Endothelial cell of umbilical vein (primary cell): ENCODE data around the gene CAMTA1. TPM values are rescaled to one million over a fixed set of nuclear protein-coding genes. Genes with fewer than 3 reads are reported as not detected.

Experiments
- BruUV-seq: library from RNA; stranded (reverse); fragments of 400-500 nt; replicated peaks from 2 replicates; lab custom pipeline; 2021; lab: Mats Ljungman, UMichigan
- CTCF ChIA-PET: fragments of 300-600, 350-600 bp; sonication (Branson Sonifier 250); formaldehyde crosslinking; loops from one replicate; lab custom pipeline; 2021; ENCODE audit warnings: antibody characterized with exemption, inconsistent platforms; lab: Charles Lee
- POLR2A ChIA-PET: fragments of 300-600, 350-600 bp; sonication (Branson Sonifier 250); formaldehyde crosslinking; loops from one replicate; lab custom pipeline; 2021; ENCODE audit warnings: antibody characterized with exemption, inconsistent platforms; lab: Charles Lee
- DNase-seq: peaks from one replicate; pipeline ENCODE4 v3.0.0-alpha.2; 2011; ENCODE audit warnings: low read depth, low spot score
- FAIRE-seq: peaks from 2 replicates; lab custom pipeline; 2011; peaks lifted over from hg19 to GRCh38; lab: Jason Lieb, UNC
- H2AFZ ChIP-seq: 2 replicates; pipeline ENCODE4 v1.6.0; 2012; ENCODE audit warnings: low read depth, low read length, control low read depth, inconsistent platforms
- H3K27ac ChIP-seq: 2 replicates; pipeline ENCODE4 v1.5.1; 2011; ENCODE audit warnings: low read depth, mild to moderate bottlenecking, control low read depth, low read length, moderate library complexity; ENCODE audit not compliant: insufficient read depth
- H3K27me3 ChIP-seq, 2 experiments: 2 replicates each; pipeline versions ENCODE4 v1.6.0 to v1.6.1; 2011; ENCODE audit warnings: low read length in 2 of 2, mixed read lengths in 1 of 2; ENCODE audit not compliant: control insufficient read depth in 2 of 2, insufficient read depth in 2 of 2
- H3K36me3 ChIP-seq, 2 experiments: 2 replicates in 1 of 2; 3 replicates in 1 of 2; pipeline ENCODE4 v1.5.1; 2011; ENCODE audit warnings: low read length in 2 of 2, mild to moderate bottlenecking in 1 of 2, moderate library complexity in 1 of 2; ENCODE audit not compliant: control insufficient read depth in 2 of 2, insufficient read depth in 2 of 2; ENCODE audit errors: extremely low read depth in 1 of 2
- H3K4me1 ChIP-seq: 3 replicates; pipeline ENCODE4 v1.5.1; 2011; ENCODE audit warnings: mild to moderate bottlenecking, low read length; ENCODE audit not compliant: control insufficient read depth, insufficient read depth; ENCODE audit errors: extremely low read depth
- H3K4me2 ChIP-seq: 2 replicates; pipeline ENCODE4 v1.6.1; 2011; ENCODE audit warnings: low read length, control low read depth, mixed read lengths; ENCODE audit not compliant: insufficient read depth
- H3K4me3 ChIP-seq, 3 experiments: fragments of 200-600 bp in 1 of 3; sonication (generic), shearing (Covaris generic) in 1 of 3; replicated peaks in 1 of 3; 2 replicates each; pipeline ENCODE4 v1.5.1; 2011 to 2016; ENCODE audit warnings: control low read depth in 3 of 3, low read length in 3 of 3, mild to moderate bottlenecking in 2 of 3, inconsistent platforms in 1 of 3, low read depth in 1 of 3, moderate library complexity in 1 of 3; ENCODE audit not compliant: insufficient read depth in 1 of 3
- H3K79me2 ChIP-seq: 2 replicates; pipeline ENCODE4 v1.6.0; 2012; ENCODE audit warnings: low read length, inconsistent platforms; ENCODE audit not compliant: control insufficient read depth, insufficient read depth
- H3K9ac ChIP-seq: replicated peaks from 2 replicates; pipeline ENCODE3; 2011; ENCODE audit warnings: low read length, control low read depth; ENCODE audit not compliant: insufficient read depth; ENCODE audit errors: extremely low read depth
- H3K9me1 ChIP-seq: replicated peaks from 3 replicates; pipeline ENCODE4 v1.6.0; 2011; ENCODE audit warnings: mild to moderate bottlenecking, low read length; ENCODE audit not compliant: control insufficient read depth, insufficient read depth; ENCODE audit errors: extremely low read depth
- H3K9me3 ChIP-seq: replicated peaks from 2 replicates; pipeline ENCODE4 v1.5.1; 2012; ENCODE audit warnings: low read length, inconsistent platforms; ENCODE audit not compliant: control insufficient read depth, insufficient read depth
- H4K20me1 ChIP-seq: replicated peaks from 2 replicates; pipeline ENCODE3; 2011; ENCODE audit warnings: mild to moderate bottlenecking, low read length; ENCODE audit not compliant: control insufficient read depth, insufficient read depth; ENCODE audit errors: extremely low read depth
- EZH2 ChIP-seq: IDR thresholded peaks from 2 replicates; pipeline ENCODE4 v1.6.1; 2012; ENCODE audit warnings: borderline replicate concordance, low read depth, mild to moderate bottlenecking, moderate library complexity, low read length, inconsistent platforms; ENCODE audit not compliant: severe bottlenecking
- FOS ChIP-seq: IDR thresholded peaks from 2 replicates; pipeline ENCODE4 v1.6.1; 2011; ENCODE audit warnings: mild to moderate bottlenecking, low read length, moderate library complexity, borderline replicate concordance; ENCODE audit not compliant: insufficient read depth
- GATA2 ChIP-seq: IDR thresholded peaks from 2 replicates; pipeline ENCODE4 v1.7.0; 2011; ENCODE audit warnings: low read depth, mild to moderate bottlenecking, moderate library complexity, mixed read lengths, low read length; ENCODE audit not compliant: insufficient read length, insufficient read depth
- JUN ChIP-seq: IDR thresholded peaks from 2 replicates; pipeline ENCODE4 v1.6.1; 2011; ENCODE audit warnings: borderline replicate concordance, low read depth; ENCODE audit not compliant: insufficient read length, insufficient read depth
- MAX ChIP-seq: IDR thresholded peaks from 2 replicates; pipeline ENCODE4 v1.6.1; 2011; ENCODE audit not compliant: insufficient read depth, insufficient read length
- MYC ChIP-seq: IDR thresholded peaks from one replicate; pipeline ENCODE4 v1.6.1; 2011; ENCODE audit warnings: mild to moderate bottlenecking, low read depth, low read length
- POLR2A ChIP-seq: IDR thresholded peaks from 2 replicates; pipeline ENCODE4 v1.6.1; 2012; ENCODE audit warnings: low read depth, mild to moderate bottlenecking, control low read depth, low read length
- POLR2AphosphoS5 ChIP-seq: IDR thresholded peaks from 2 replicates; pipeline ENCODE4 v1.6.1; 2012; ENCODE audit warnings: low read depth, mild to moderate bottlenecking, control low read depth, low read length, moderate library complexity; ENCODE audit not compliant: insufficient read depth
- dilution Hi-C: fragments of 300-500 bp; cut with MboI; formaldehyde crosslinking; loops from one replicate; pipeline ENCODE4 v1.15.0; 2019; ENCODE audit warnings: low sequenced_read_pairs; ENCODE audit not compliant: extremely low pct_ligation_motif_present
- intact Hi-C: fragments of 100-400 bp; cut with micrococcal nuclease; formaldehyde crosslinking; loops from one replicate; pipeline ENCODE4 v1.10.0; 2022
- polyA plus RNA-seq, 4 experiments: library from polyadenylated mRNA; depleted of rRNA in 3 of 4; stranded (reverse) in 3 of 4; unstranded in 1 of 4; fragments of >200 nt; gene quantifications; 2 replicates each; pipeline versions ENCODE4 v1.2.1 to v1.2.3, GENCODE V29; 2011 to 2012; ENCODE audit warnings: missing spikeins in 1 of 4
- total RNA-seq: library from RNA; stranded (reverse); gene quantifications from 2 replicates; pipeline ENCODE4 v1.2.3, GENCODE V29; 2021
- TF ChIP-seq, protein P1 (sequence below), 2 donors: IDR thresholded peaks; 1 replicate in 1 of 2; 2 replicates in 1 of 2; pipeline ENCODE4 v1.5.1; 2011; ENCODE audit warnings: low read length in 2 of 2, mild to moderate bottlenecking in 2 of 2, moderate library complexity in 2 of 2, control low read depth in 1 of 2, inconsistent platforms in 1 of 2, low read depth in 1 of 2; ENCODE audit not compliant: insufficient read depth in 1 of 2; ENCODE audit errors: extremely low read depth in 1 of 2

CAMTA1 gene
- total and polyA plus RNA-seq, 2 donors (not counting 3 experiments of a cell fraction or from before 2014, with no cell fraction given), result 50.8 to 92.7 TPM

- TF ChIP-seq, protein P1, sequence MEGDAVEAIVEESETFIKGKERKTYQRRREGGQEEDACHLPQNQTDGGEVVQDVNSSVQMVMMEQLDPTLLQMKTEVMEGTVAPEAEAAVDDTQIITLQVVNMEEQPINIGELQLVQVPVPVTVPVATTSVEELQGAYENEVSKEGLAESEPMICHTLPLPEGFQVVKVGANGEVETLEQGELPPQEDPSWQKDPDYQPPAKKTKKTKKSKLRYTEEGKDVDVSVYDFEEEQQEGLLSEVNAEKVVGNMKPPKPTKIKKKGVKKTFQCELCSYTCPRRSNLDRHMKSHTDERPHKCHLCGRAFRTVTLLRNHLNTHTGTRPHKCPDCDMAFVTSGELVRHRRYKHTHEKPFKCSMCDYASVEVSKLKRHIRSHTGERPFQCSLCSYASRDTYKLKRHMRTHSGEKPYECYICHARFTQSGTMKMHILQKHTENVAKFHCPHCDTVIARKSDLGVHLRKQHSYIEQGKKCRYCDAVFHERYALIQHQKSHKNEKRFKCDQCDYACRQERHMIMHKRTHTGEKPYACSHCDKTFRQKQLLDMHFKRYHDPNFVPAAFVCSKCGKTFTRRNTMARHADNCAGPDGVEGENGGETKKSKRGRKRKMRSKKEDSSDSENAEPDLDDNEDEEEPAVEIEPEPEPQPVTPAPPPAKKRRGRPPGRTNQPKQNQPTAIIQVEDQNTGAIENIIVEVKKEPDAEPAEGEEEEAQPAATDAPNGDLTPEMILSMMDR (IDR thresholded peaks at IDR 0.05; ENCODE audit: extremely low read depth in 1 of 2, insufficient read depth in 1 of 2, low read depth in 1 of 2, low read length in 2 of 2), result no peak
- TF ChIP-seq MAX, result no peak
- TF ChIP-seq POLR2AphosphoS5, result no peak
- no peak for TF ChIP-seq FOS
- no peak for TF ChIP-seq JUN
- no peak for TF ChIP-seq MYC
- no peak for TF ChIP-seq POLR2A
- TF ChIP-seq GATA2, result no peak
- no peak for TF ChIP-seq EZH2
- DNase-seq (no peak), FAIRE-seq (no peak)
- no peaks in the 10 kb centered on the region for H3K9me1 ChIP-seq
- H3K4me3 ChIP-seq, result no peak overlapping the region
- no peaks in the 10 kb centered on the region for H3K4me1 ChIP-seq
- BruUV-seq, result no TSS peak
- no peaks in the 10 kb centered on the region for H4K20me1 ChIP-seq
- intact Hi-C loops (no loop called here), dilution Hi-C loops (no loop called here)
- H2AFZ ChIP-seq, result no peak overlapping the region
- no peaks in the 10 kb centered on the region for H3K9me3 ChIP-seq
- no peaks in the 10 kb centered on the region for H3K36me3 ChIP-seq
- H3K79me2 ChIP-seq, result no peaks in the 10 kb centered on the region
- no peak overlapping the region for H3K4me2 ChIP-seq
- no peaks in the 10 kb centered on the region for H3K27me3 ChIP-seq
- ChIA-PET CTCF (interaction anchor here (1.0 kb wide), 1 partner anchor 115 kb away, joined by 3 read pairs; no protein-coding TSS in a partner anchor), POLR2A (no interaction called here)
- no peak overlapping the region for H3K27ac ChIP-seq
- no peak overlapping the region for H3K9ac ChIP-seq
Measured at GRCh38 chr1:7366955-7367665, 581.9 kb downstream of the CAMTA1 start.
